Measurements from ENCODE around the gene ZBTB40.

- TF ChIP-seq, protein P1, sequence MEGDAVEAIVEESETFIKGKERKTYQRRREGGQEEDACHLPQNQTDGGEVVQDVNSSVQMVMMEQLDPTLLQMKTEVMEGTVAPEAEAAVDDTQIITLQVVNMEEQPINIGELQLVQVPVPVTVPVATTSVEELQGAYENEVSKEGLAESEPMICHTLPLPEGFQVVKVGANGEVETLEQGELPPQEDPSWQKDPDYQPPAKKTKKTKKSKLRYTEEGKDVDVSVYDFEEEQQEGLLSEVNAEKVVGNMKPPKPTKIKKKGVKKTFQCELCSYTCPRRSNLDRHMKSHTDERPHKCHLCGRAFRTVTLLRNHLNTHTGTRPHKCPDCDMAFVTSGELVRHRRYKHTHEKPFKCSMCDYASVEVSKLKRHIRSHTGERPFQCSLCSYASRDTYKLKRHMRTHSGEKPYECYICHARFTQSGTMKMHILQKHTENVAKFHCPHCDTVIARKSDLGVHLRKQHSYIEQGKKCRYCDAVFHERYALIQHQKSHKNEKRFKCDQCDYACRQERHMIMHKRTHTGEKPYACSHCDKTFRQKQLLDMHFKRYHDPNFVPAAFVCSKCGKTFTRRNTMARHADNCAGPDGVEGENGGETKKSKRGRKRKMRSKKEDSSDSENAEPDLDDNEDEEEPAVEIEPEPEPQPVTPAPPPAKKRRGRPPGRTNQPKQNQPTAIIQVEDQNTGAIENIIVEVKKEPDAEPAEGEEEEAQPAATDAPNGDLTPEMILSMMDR (IDR thresholded peaks at IDR 0.05; ENCODE audit: insufficient read depth, low read depth, low read length), result no peak
- TF ChIP-seq EZH2 (IDR thresholded peaks at IDR 0.05; ENCODE audit: insufficient read depth, low read length), result no peak
Observed at GRCh38 chr1:22494943-22495579, 43.4 kb downstream of the ZBTB40 start.

All from astrocyte (in vitro differentiated cells and primary cell).